Measurements from ENCODE around the gene CD3E.
A peak's percentile ranks its signal among the peaks of the same experiment; 100 is the strongest.

The CD3E gene

DNA sequence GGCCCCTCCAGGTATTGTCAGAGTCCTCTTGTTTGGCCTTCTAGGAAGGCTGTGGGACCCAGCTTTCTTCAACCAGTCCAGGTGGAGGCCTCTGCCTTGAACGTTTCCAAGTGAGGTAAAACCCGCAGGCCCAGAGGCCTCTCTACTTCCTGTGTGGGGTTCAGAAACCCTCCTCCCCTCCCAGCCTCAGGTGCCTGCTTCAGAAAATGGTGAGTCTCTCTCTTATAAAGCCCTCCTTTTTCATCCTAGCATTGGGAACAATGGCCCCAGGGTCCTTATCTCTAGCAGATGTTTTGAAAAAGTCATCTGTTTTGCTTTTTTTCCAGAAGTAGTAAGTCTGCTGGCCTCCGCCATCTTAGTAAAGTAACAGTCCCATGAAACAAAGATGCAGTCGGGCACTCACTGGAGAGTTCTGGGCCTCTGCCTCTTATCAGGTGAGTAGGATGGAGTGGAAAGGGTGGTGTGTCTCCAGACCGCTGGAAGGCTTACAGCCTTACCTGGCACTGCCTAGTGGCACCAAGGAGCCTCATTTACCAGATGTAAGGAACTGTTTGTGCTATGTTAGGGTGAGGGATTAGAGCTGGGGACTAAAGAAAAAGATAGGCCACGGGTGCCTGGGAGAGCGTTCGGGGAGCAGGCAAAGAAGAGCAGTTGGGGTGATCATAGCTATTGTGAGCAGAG is at the start of gene CD3E:
Gene CD3E (plus strand): TSS at position 163 of the 681 bp plus-strand sequence. CDS start 223 bp downstream, at position 386.
- no peak for DNase-seq (ENCODE audit: low read depth)
- no peak within 1 kb of the TSS for H3K4me3 ChIP-seq (ENCODE audit: low read depth, low read length)
- TF ChIP-seq, protein P1, sequence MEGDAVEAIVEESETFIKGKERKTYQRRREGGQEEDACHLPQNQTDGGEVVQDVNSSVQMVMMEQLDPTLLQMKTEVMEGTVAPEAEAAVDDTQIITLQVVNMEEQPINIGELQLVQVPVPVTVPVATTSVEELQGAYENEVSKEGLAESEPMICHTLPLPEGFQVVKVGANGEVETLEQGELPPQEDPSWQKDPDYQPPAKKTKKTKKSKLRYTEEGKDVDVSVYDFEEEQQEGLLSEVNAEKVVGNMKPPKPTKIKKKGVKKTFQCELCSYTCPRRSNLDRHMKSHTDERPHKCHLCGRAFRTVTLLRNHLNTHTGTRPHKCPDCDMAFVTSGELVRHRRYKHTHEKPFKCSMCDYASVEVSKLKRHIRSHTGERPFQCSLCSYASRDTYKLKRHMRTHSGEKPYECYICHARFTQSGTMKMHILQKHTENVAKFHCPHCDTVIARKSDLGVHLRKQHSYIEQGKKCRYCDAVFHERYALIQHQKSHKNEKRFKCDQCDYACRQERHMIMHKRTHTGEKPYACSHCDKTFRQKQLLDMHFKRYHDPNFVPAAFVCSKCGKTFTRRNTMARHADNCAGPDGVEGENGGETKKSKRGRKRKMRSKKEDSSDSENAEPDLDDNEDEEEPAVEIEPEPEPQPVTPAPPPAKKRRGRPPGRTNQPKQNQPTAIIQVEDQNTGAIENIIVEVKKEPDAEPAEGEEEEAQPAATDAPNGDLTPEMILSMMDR (IDR thresholded peaks at IDR 0.05; ENCODE audit: low read depth, low read length, missing control alignments) = no peak

DNA sequence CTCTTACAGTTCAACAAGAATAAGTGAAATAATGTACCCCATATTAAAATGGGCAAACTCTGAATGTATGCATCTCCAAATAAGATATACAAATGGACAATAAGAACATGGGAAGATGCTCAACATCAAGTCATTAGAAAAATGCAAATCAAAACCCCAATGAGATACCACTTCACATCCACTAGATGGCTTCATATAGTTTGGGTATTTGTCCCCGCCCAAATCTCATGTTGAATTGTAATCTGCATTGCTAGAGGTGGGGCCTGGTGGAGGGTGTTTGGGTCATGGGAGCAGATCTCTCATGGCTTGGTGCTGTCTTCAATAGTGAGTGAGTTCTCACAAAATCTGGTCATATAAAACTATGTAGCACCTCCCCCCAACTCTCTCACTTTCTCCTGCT is 46.1 kb upstream of the CD3E start:
- H3K4me3 ChIP-seq (ENCODE audit: low read depth, low read length) = no peak overlapping the region
- DNase-seq (ENCODE audit: low read depth) = no peak
- TF ChIP-seq, protein P1 (IDR thresholded peaks at IDR 0.05; ENCODE audit: low read depth, low read length, missing control alignments) = peak; percentile 38

DNA sequence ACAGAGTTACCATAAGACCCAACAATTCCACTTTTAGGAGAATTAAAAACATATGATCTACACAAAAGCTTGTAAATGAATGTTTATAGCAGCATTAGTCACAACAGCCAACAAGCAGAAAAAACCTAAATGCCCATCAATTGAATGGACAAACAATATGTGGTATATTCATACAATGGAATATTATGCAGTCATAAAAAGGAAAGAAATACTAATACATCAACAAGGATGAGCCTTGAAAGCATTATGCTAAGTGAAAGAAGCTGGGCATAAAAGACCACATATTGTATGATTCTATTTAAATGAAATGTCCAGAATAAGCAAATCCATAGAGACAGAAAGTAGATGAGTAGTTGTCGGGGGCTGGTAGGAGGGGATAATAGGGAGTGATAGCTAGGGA is 45.4 kb upstream of the CD3E start:
- DNase-seq (ENCODE audit: low read depth) = no peak
- no peak overlapping the region for H3K4me3 ChIP-seq (ENCODE audit: low read depth, low read length)
- TF ChIP-seq, protein P1 (IDR thresholded peaks at IDR 0.05; ENCODE audit: low read depth, low read length, missing control alignments) = no peak

DNA sequence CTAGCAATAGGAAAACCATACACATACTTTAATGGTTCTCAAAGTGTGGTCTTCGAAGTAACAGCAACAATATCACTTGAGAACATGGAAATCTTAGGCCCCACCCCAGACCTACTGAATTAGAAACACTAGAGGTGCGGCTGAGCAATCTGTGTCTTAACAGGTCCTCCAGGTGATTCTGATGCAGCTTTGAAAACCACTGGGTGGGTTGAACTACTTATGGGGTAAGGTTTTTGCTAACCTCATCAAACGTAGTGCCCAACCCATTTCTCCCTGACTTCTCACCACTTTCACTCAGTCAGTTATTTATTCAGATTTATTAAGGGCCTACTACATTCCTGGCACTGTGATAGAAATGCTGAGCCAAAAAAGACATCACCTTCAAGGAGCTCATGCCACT is 44.2 kb upstream of the CD3E start:
- TF ChIP-seq, protein P1 (IDR thresholded peaks at IDR 0.05; ENCODE audit: low read depth, low read length, missing control alignments) = no peak
- no peak for DNase-seq (ENCODE audit: low read depth)
- H3K4me3 ChIP-seq (ENCODE audit: low read depth, low read length) = no peak overlapping the region

DNA sequence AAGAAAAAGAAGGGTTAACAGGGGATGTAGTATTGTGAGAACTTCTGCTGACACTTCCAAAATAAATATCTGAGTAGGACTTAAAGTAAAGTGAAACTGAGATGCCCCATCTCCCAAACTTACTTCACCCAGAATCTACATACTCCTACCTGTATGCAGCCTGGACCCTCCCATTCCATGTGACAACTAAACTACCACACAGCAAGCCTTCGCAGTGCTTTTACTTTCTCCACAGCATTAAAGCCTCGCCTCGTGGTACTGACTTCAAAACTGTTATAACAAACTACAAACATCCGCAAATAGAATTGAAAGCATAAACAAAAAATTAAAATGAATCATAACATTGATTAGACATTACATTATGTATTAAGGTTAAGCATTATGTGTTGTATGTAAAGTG is 41.4 kb upstream of the CD3E start:
- H3K4me3 ChIP-seq (ENCODE audit: low read depth, low read length) = no peak overlapping the region
- no peak for DNase-seq (ENCODE audit: low read depth)
- TF ChIP-seq, protein P1 (IDR thresholded peaks at IDR 0.05; ENCODE audit: low read depth, low read length, missing control alignments) = no peak

DNA sequence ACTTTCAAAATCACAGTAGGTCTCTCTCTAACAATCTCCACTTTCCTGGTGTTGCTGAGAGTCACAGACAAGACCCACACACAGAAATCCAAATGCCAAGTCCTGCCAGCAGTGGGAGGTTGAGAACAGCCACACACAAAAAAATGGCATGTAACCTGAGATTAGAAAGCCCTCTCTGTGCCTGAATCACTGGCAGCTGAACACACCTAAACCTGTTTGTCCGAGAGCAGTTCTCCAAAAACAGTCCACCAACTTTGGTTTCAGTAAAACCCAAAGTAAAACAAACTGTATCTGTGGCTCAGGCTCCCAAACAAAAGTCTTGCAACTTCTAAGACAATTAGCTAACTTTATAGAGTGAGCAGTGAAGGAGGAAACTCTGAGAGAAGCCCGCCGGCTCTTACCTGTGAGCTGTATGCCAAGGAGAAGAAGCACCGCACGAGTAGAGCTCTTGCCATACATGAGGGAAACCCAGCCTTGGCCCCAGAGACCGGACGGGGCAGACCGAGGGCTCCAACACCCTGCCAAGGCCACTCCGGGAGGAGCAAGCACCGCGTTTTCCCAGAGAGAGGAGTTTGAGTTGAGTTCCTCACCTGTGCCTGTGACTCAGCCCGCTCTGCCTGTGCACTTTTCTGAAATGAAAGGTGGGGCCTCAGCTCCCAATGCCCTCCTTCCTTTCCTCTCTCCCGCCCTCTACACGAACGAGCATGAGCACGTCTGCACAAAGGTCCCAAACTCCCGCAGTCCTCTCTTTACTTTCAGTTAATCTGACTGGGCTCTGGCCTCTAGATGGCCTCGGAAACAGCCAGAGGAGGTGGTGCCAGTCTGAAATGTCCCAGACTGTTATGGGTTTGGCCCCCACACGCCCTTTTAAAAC is 40.6 kb upstream of the CD3E start, which contains the start of gene MPZL2:
Gene MPZL2 (minus strand): TSS at position 603 of the 874 bp plus-strand sequence. CDS start 144 bp downstream, at position 459.
- DNase-seq (ENCODE audit: low read depth) = no peak
- TF ChIP-seq, protein P1 (IDR thresholded peaks at IDR 0.05; ENCODE audit: low read depth, low read length, missing control alignments) = no peak
- H3K4me3 ChIP-seq (ENCODE audit: low read depth, low read length) = peak within 1 kb of the TSS; percentile 31

Data from GM12864 (cell line).